ENCODE measurements around the gene PIP.
"Not testable (repeated sequence)": the region's sequence is repeated elsewhere in the genome, so short reads cannot be mapped to it uniquely, and the experiment has no call there.

Gene PIP

DNA sequence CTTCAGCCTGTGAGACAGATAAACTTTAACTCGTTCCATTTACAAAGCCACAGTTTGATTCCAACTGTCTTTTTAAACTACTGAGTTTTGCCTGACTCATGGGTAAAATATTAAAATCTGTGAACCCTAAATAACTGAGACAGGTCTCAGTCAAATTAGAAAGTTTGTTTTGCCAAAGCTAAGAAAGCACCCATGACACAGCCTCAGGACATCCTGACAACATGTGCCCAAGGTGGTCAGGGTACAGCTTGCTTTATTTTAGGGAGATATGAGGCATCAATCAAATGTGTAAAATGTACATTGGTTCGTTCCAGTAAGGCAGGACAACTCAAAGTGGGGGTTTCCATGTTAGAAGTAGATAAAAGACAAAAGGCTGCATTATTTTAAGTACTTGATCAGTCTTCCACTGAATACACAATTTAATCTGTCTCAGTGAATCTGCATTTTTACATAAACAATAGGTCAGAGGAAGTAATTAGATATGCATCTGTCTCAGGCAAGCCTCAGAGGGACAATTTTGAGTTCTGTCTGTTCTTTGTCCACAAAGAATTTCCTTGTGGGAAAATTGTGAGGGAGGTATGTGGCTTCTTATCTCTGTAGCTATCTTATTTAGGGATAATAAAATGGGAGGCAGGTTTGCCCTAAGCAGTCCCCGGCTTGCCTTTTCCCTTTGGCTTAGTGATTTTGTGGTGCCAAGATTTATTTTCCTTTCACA, 11.0 kb upstream of the PIP start:
- DNase-seq (ENCODE audit: low read depth) = peak; percentile 80
- no peak overlapping the region for H3K4me3 ChIP-seq (ENCODE audit: low read depth, low read length)
- TF ChIP-seq, protein P1, sequence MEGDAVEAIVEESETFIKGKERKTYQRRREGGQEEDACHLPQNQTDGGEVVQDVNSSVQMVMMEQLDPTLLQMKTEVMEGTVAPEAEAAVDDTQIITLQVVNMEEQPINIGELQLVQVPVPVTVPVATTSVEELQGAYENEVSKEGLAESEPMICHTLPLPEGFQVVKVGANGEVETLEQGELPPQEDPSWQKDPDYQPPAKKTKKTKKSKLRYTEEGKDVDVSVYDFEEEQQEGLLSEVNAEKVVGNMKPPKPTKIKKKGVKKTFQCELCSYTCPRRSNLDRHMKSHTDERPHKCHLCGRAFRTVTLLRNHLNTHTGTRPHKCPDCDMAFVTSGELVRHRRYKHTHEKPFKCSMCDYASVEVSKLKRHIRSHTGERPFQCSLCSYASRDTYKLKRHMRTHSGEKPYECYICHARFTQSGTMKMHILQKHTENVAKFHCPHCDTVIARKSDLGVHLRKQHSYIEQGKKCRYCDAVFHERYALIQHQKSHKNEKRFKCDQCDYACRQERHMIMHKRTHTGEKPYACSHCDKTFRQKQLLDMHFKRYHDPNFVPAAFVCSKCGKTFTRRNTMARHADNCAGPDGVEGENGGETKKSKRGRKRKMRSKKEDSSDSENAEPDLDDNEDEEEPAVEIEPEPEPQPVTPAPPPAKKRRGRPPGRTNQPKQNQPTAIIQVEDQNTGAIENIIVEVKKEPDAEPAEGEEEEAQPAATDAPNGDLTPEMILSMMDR (IDR thresholded peaks at IDR 0.05; ENCODE audit: control insufficient read depth, extremely low read depth, insufficient read depth) = no peak

DNA sequence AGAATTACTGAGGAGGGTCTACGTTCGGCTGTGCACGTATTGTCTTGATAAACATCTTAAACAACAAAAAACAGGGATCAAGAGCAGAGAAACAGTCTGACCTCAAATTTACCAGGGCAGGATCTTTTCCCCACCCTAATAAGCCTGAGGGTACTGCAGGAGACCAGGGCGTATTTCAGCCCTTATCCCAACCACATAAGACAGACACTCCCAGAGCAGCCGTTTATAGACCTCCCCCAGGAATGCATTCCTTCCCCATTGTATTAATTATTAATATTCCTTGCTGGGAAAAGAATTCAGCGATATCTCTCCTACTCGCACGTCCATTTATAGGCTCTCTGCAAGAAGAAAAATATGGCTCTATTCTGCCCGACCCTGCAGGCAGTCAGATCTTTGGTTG, 8.6 kb upstream of the PIP start:
- not testable (repeated sequence) for DNase-seq (ENCODE audit: low read depth); H3K4me3 ChIP-seq (ENCODE audit: low read depth, low read length)

DNA sequence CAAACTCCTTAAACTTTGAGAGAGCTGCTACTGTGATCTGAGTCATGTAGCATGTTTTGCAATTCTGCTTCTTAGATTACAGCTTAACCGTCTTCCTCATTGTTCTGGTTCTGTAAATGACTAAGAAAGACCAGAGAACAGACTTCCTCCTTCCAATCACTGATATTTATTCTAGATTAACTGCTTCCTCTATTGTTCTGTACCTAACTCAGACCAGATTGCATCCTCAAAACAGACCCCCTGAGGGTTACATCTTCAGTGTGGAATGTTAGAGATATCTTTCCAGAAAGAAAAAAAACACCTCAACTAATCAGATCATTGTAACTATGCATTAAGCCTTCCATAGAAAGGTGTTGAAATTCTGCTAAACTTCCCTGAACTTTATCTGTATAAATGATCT, 5.7 kb upstream of the PIP start:
- TF ChIP-seq, protein P1 (IDR thresholded peaks at IDR 0.05; ENCODE audit: control insufficient read depth, extremely low read depth, insufficient read depth) = no peak
- no peak for DNase-seq (ENCODE audit: low read depth)
- H3K4me3 ChIP-seq (ENCODE audit: low read depth, low read length) = no peak overlapping the region

DNA sequence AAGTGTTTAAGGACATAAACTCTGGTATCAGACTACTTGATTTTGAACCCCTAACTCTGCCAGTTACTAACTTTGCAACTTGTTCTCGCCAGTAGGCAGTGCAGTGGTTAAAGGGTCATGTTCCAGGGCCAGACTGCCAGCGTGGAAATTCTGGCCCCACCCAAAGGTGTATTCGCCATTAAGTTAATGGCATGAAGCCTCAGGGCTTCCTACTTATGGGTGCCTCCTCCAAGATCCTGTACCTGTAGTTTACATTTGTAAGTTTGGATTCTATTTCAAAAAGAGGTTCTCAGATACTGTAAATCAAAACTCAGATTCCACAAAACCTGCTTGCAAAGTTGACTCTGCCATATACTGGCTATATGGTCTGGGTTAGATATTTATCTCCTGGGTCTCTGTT, 2.8 kb upstream of the PIP start:
- TF ChIP-seq, protein P1 (IDR thresholded peaks at IDR 0.05; ENCODE audit: control insufficient read depth, extremely low read depth, insufficient read depth) = no peak

DNA sequence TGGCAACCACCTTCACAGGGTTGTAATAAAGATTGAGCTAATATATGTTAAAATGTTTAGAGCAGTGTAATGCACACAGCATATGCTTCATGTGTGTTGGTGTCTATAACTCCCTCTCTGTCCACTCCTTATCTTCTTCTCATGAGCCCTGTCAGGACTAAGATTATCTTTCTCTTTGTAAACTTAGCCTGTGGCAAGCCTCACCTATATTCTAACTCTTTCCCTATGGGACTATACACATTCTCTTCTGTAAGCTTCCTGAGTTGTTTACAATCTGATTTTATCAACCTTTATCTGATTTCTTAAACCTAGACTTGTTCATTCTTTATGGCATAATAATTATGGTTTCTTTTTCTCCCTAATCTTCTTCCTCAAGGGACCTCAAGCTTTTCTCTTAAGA, 2.4 kb upstream of the PIP start:
- no peak for DNase-seq (ENCODE audit: low read depth)
- TF ChIP-seq, protein P1 (IDR thresholded peaks at IDR 0.05; ENCODE audit: control insufficient read depth, extremely low read depth, insufficient read depth) = no peak
- H3K4me3 ChIP-seq (ENCODE audit: low read depth, low read length) = no peak overlapping the region

More for the DNA sequence above, 2.8 kb upstream of the PIP start:
- no peak for DNase-seq (ENCODE audit: low read depth)
- no peak overlapping the region for H3K4me3 ChIP-seq (ENCODE audit: low read depth, low read length)

DNA sequence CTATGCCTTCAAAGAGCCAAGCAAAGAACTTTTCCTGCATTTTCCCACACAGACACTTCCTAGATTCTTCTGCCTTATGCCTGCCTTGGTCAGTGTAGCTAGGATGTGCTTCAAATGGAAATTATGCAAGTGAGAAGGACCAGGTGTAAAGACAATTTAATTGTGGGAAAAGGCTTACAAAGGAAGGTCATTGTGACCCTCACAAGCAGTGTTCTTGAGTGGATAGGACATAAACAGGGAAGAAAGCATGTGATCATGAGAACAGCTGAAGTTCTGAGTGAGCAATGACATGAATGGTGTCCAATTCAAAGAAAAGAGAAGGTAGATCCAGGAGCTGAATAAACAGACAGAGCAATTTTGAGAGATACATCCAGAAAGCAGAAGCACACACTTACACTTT, 1.3 kb upstream of the PIP start:
- DNase-seq (ENCODE audit: low read depth) = no peak
- TF ChIP-seq, protein P1 (IDR thresholded peaks at IDR 0.05; ENCODE audit: control insufficient read depth, extremely low read depth, insufficient read depth) = no peak
- H3K4me3 ChIP-seq (ENCODE audit: low read depth, low read length) = no peak overlapping the region

DNA sequence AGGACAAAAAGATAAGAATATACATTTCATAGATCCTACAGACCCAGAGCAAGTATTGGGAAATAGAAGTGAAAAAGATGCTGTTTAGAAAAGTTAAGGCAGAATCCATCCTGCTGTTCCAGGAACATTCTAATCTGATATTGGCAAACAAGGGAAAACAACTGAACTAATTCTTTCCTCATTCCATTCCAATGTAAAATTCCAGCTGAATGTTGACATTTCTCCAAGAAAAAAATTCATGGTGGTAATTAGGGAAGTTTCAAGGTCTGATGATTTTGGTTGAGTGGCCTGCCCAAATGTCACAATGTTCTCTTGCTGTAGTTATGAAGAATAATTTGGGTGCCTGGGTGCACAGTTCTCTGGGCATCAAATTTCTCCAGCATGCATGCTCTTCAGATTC, 15.2 kb downstream of the PIP start:
- no peak overlapping the region for H3K4me3 ChIP-seq (ENCODE audit: low read depth, low read length)
- TF ChIP-seq, protein P1 (IDR thresholded peaks at IDR 0.05; ENCODE audit: control insufficient read depth, extremely low read depth, insufficient read depth) = no peak
- DNase-seq (ENCODE audit: low read depth) = no peak
